HK-2 (cell line): Measurements from ENCODE around the gene GRHL3.

Experiments used
- DNase-seq: peaks from one replicate; pipeline ENCODE4 v3.0.0-alpha.2; 2018; ENCODE audit not compliant: unreplicated experiment

Gene GRHL3

DNA sequence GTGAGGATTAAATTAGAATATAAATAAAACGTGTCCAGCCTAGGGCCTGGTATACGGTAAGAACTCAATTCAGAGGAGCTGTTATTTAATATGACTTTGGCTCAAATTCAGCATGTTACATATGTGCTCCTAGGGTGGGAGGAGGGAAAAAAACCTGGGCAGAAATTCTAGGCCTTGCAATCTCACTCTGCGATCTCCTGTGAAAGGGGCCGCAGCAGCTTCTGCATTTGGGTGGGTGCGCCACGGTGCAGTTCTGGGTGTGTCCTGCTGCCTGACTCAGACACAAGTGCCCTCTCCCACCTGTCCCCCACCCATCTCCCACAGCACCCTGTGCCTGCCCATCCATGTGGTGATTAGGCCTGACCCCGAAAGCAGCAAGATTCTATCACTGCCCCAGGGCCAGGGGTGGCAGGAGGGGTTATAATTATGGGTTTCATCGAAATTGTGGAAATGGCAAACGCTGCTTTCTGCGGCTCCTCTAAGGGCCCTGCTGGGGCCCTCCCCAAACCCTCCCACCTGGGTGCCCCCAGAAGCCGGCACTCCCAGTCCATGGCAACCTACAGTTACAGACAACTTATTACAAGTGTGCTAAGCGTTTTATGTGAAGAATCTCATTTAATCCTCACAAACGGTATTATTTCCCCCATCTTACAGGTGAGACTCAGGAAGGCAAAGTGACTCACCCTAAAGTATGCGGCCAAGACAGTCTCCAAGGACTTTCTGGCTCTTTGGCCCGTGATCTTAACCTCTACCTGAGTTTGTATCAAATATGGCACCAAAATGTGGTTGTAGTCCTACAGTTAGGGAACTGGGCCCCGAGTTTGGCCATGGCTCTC is 25.5 kb upstream of the GRHL3 start:
- no peak for DNase-seq

DNA sequence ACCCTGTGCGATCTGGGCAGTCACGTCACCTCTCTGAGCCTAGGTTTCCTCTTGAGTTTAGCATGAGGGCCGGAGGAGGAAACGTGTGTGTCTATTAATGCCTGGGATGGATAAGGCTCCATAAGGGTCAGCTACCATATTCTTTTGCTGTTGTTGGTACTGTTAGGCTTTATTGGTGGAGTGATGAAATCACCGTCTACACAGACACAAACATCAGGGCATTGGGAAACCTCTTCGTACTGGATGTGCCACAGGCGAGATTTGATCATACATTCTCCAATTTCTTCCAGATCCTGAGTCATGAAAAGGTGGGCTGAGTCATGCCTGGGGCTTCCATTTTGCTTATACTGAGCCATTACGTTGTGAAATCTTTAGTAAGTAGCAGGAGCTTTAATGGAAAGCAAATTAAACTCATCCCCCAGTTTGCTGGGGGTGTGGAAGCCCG is 24.9 kb upstream of the GRHL3 start:
- DNase-seq = peak; percentile 42

DNA sequence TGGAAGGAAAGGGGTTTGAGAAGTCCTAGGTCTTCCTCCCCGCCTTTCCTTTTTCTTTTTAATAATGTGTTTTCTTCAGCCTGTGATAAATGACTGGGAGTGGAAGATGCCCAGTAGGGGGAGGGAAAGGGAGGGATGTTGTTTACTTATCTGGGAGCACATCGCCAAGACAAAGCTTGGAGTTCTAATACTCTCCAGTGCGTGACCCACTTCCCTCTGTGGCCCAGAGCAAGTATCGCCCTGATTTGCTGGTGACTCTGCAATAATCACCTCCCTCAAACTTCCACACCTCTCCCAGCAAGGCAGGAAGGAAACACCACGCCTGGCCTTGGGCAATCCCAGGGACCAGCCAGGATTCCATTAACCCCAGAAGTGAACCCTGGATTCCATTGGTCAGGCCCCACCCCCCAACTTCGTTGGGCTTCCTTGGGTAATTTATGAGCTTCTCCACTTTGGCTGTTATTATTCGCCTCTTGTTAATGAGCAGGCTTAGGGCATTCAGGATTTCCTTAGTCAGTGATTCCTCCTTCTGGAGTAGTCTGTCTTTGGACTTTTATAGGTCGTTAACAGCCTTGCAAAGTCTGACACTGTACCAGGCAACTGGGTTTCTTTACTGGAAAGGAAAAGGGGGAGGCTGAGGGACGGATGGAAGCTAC is 24.3 kb upstream of the GRHL3 start:
- peak; percentile 45 for DNase-seq

DNA sequence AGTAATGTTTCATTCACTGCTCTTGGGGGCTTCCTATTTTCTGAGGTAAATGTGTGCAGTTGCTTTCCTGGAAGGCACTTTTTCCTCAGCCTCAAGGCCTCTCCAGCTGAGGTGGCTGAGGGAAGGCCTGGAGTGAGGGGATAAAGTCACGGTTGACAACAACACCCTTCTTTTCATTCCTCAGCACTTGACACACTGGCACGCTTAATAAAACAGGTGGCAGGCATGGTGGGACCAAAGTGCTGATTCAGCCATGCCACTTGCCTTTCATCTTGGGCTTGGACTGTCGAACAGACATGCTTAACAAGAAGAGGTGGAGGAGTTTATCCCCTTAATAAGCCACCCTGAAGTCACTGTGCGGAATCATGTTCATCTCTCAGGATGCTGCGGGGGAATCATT is 23.6 kb upstream of the GRHL3 start:
- no peak for DNase-seq

DNA sequence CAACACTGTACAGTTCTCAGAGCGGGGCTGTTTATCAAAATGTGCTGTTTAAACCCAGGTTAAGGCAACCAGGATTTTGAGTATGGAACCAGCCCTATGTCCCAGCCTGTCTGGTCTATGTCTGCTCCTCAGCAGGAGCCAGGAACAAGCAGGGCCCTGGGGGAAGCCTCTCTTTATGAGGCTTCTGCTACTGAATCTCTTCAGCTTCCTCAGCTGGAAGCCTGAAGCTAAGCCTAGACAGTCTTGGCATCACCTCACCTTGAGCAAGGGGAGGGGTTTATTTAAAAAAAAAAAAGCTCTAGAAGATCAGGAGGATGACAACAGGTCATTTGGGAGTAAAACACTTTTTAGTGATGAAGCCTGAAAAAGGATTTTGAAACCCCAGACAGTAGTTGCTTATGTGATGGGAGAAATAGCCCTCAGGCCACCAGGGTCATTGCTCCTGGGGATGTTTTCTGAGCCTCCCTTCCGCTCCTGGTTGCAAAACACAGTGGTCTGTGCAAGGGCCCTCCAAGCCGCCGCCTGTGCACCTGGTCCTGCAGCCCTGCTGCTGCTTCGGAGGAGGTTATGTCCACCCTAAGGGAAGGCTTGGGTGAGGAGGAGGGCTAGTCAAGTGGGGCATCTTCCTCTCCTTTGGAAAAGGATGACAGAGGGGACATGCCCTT is 21.8 kb upstream of the GRHL3 start:
- DNase-seq = no peak

DNA sequence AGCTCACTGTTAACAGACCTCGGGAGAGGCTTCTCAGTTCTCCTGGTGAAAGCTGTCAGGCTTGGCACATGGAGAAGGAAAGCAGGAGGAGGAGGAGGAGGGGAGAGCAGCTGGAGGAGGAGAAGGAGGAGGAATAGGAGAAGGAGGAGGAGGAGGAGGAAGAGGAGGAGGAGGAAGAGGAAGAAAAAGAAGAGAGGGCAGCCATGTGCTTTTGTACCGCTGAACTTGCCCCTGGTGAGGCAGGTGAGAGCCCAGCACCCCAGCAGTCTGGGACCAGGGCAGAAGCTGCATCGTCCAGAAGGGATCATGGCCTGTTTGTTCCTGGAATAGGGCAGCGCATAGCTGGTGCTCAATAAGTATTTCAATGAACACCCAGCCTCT is 21.3 kb upstream of the GRHL3 start:
- no peak for DNase-seq

DNA sequence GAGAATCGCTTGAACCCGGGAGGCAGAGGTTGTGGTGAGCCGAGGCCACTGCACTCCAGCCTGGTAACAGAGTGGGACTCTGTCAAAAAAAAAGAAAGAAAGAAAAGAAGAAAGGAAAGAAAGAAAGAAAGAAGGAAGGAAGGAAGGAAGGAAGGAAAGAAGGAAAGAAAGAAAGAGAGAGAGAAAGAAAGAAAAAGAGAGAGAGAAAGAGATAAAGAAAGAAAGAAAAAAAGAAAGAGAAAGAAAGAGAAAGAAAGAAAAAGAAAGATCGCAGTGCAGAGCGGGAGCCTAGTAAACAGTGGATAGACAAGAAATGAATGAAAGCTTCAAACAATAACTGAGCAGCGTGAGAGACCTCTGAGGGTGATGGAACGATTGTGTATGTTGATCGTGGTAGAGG is 20.6 kb upstream of the GRHL3 start:
- DNase-seq = no peak

DNA sequence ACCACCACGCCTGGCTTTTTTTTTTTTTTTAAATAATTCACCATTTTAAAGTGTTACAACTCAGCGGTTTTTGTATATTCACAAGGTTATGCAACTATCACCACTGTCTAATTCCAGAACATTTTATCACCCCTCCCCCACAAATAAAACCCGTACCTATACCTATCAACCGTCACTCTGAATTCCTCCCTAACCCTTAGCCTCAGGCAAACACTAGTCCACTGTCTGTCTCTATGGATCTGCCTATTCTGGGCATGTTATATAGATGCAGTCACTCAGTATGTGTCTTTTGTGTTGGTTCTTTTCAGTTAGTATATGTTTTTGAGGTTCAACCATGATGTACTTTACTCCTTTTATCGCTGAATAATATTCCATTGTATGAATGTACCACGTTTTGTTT is 19.3 kb upstream of the GRHL3 start:
- no peak for DNase-seq

DNA sequence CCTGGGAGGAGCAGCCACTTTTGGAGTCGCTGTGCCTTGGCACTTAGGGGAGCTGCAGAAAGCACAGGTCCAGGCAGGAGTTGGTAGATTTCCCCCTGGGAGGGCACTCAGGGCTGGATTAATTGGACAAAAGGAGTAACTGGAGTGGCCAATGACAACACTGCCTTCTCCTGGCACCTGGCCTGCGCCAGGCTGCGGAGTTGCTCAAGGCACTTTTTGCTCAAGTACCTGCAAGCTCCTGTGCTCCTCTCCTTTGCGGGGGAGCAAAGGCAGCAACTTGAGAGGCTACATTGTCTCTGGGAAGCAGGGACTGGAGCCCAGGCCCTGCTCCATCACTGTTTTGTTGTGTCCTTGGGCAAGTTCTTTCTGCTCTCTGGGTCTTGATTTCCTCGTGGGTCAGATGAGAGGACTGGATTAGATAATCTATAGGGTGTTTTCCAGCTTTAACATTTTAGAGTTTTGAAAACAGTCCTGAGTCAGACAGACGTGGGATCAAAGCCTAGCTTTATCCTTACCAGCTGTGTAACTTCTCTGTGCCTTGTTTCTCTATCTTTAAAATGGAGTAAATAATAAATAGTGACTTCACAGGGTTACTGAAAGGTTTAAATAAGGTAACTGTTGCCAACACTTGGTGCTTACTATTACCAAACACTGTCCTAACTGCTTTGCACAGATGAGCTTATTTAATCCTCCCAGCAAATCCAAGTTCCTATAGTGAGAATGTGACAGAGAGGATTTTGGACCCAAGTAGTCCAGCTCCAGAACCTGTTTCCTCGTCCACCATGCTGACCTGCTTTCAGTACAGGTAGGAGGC is 18.0 kb upstream of the GRHL3 start:
- DNase-seq = no peak

DNA sequence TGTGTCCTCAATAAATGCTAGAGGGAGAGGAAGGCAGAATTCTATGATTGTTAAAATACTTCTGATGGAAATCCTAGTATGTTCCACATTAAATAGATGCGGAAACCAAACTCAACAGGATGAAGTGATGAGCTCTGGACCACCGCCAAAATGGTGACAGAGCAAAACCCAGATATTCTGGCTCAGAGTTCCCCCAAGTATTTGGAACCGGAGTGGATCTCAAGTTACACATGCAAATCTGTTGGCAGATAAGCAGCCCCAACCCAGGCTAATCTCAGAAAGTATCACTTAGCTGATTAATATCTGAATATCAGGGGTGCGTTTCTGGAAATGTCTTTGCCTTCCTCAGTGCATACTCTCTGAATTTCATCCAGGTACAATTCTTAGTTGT is 17.4 kb upstream of the GRHL3 start:
- DNase-seq = no peak

DNA sequence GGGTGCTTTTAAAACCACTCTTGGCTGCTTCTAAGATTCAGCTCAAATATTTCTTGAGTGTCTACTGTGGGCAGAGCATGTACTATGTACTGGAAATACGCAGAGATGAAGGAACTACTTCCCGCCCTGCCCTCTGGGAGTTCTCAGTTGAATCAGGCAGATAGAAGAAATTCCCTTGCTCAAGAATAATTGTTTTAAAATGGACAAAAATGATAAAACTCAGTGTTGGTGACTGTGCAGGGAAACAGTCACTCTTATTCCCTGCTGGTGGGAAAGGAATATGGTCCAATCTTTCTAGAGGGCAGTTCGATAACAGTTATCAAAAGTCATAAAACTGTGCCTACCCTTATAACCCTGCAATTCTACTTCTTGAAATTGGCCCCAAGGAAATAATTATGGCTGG is 16.9 kb upstream of the GRHL3 start:
- no peak for DNase-seq

DNA sequence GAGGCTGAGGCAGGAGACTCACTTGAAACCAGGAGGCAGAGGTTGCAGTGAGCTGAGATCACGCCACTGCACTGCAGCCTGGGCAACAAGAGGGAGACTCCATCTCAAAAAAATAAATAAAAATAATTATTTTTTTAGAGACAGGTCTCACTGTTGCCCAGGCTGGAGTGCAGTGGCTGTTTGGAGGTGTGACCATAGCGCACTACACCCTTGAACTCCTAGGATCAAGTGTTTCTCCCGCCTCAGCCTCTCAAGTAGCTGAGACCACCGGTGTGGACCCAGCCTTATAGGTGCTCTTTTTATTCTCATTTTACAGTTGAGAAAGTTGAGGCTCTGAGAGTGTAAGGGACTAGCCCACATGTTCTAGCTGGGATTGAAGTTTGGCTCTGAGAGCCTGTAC is 15.6 kb upstream of the GRHL3 start:
- no peak for DNase-seq

DNA sequence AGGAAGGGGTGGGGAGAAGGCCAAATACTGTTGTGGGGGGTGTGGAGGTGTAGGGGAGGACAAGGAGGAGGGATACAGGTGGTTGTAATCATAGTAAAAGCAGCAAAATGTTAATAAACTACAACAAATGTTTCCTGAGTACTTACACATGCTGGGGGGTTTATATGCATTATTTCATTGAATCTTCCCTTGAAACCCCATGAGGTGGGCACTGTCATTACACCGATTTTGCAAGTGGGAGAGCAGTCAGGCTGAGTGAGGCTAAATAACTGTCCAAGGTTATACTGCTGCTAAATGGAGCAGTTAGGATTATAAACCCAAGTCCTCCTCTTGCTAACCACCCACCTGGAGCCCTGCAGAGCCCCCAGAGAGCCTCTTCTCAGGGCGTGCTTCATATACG is 14.4 kb upstream of the GRHL3 start:
- DNase-seq = no peak

DNA sequence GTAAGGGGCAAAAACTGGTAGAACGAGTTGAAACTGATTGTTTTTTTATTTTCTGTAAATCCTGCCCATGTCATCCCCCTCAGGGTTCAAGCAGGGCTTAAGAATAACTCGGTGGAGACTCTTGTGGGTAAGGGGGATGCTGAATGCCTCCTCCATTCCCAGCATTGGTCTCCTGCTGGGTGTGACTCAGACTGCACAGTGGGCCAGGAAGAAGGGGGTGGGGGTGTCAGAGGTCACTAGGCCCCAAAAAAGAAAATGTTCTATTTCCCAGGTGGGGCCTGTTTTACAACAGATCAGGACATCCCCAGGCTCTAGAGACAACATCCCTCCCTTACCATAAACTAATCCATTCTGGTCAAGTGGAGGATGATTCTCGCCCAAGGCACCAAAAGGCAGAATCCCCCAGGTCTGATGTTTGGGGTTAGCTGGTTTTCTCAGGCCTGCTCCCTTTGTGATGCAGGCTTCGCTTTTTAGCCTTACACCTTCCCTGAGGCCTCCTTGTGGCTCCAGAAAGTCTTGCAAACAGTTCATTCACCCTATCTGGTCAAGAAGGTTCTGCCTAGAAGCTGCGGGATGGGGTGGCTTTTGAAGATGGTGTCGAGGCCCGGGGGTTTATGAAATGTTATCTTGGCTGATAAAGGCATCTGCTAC is 10.7 kb upstream of the GRHL3 start:
- no peak for DNase-seq

DNA sequence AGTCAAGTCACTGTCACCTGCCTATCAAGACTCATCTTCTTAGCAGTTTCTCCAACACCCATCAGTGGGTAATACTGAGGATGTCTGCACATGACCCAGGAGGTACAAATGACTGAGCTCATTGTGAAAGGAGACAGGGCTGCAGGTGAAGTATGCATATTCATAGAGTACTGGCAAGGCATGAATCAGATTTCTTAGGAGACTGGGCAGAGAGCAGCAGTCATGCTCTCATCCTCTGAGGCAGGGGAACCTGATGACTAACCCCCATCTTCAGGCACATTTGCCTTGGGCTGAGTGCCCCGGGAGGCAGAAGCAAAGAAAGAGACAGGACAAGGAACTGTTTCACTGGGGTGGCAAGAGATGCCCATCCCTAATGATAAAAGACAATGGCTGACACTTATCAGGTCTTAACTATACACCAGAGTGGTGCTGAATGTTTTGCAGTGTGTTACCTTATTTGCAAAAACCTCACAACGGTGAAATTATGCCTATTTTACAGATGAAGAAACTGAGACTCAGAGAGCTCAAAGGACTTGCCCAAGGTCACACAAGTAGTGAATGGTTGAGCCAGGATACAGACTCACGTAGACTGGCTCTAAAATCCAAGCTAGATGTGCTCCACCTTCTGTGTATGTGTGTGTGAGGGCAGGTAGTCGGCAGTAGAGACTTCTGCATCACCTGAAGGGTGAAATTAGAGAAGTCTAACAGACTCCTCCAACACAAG is 9.2 kb upstream of the GRHL3 start:
- DNase-seq = no peak

DNA sequence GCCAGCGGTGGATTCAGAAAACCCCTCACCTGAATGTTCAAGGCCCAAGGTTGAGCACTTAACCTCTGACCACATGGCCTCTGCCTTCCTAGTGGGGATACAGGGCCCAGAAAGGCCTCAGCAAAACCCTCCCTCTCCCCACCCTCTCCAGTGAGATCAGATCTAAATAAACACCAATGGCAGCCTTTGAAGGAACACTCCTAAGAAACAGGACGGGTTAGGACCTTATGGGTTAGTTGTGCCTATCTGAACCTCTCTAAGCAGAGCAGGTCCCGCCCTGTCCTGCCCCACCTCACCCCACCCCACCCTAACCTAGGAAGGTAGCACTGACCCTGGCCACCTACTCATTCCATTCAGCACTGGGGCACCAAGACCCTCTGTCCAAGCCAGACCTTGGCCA is 7.9 kb upstream of the GRHL3 start:
- DNase-seq = no peak

DNA sequence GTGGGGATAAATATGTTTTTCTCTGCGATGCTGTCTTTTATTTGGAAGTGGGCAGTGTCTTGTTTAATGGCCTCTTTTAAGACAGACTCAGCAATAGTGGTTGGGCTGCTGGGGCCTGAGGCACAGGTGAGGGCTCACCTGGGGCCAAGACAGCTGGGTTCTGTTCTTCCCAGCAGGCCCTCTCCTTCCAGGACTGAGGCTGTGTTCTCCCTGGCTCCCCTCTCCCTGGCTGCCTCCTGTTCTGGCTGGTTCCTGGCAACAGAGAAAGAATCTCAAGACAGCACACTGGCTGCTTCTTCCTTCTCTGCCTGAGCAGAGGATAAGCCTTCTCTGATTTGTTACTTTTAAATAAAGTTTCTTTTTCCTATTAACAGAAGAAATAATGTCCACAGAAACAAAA is 7.4 kb upstream of the GRHL3 start:
- no peak for DNase-seq

DNA sequence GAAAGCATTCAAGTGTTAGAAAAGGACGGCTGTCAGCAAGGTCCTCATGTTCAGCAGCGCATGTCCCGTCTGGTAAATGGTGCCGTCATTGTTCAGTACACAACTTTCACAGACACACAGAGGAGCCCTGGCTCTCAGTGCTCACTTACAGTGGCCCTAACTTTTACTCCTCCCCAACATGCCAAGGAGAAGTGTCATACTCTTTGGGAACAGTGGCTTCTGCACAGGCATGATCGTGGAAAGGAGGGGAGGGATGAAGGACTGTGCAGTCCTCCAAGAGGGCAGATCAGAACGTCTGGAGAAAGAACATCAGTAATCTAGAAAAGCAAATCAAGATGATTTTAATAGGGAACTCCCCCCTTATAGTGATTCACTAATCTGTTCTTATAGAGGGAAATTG is 3.8 kb upstream of the GRHL3 start:
- DNase-seq = no peak

DNA sequence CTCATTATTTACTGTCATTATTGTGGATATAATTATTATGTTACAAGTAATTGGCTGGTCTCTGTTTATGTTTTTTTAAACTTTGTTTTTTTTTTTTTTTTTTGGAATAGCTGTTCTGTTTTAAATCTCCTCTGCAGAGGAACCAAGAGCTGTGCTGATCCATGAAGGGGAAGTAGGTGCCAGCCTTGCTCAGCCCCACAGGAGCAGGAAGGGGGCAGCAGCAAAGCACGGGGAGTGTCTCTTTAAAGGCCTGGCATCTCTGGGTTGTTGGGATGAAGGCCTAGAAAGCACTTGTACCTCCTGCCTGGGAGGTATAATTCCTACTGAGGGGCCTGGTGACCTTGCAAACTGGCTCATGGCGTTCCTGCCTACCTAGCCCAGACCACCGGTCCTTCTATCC is 2.5 kb upstream of the GRHL3 start:
- DNase-seq = no peak

DNA sequence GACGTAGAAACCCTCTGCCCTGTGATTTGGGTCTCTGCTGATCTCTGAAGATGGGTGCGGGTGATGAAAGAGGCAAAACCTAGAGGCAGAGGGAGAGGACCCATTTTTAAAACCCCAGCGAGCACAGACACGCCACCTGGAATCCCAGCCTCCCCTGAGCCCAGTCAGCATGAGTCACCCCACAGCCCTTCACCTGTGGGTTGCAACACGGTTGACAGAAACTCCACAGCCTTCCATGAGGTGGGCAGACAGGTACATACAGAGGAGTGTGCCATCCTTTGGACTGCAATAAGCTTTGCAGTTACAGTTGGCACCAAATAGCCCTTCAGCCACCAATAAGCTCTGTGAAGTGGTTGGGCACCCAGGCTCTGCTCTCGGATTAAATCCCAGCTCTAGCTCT is 2.1 kb upstream of the GRHL3 start:
- DNase-seq = no peak
